AG10803 (cell line): ENCODE results near the gene CAPN9.

Experiments
- DNase-seq: peaks from one replicate; pipeline ENCODE4 v3.0.0; 2010; ENCODE audit warnings: low read depth
- H3K4me3 ChIP-seq: 2 replicates; pipeline ENCODE4 v1.5.1; 2011; ENCODE audit warnings: mild to moderate bottlenecking, low read length, control low read depth
- CTCF ChIP-seq: conservative IDR thresholded peaks from 2 replicates; pipeline ENCODE4 v1.5.1; 2011; ENCODE audit warnings: mild to moderate bottlenecking, low read length, control low read depth, inconsistent platforms

CAPN9 gene

GRCh38 chr1:230707732-230708630, 39.2 kb upstream of the CAPN9 start:
- no peak for TF ChIP-seq CTCF
- H3K4me3 ChIP-seq: no peak overlapping the region
- DNase-seq: no peak

- DNase-seq: peak; percentile 45
- H3K4me3 ChIP-seq: no peak overlapping the region
- TF ChIP-seq CTCF: no peak
These were observed 38.3 kb upstream of the CAPN9 start for GRCh38 chr1:230708631-230709580.

- no peak for TF ChIP-seq CTCF
- H3K4me3 ChIP-seq: no peak overlapping the region
- DNase-seq: no peak
These were observed 37.3 kb upstream of the CAPN9 start for GRCh38 chr1:230709619-230710542.

GRCh38 chr1:230710543-230710904, 36.7 kb upstream of the CAPN9 start:
- TF ChIP-seq CTCF: no peak
- no peak overlapping the region for H3K4me3 ChIP-seq
- DNase-seq: no peak

GRCh38 chr1:230711245-230711644, 35.9 kb upstream of the CAPN9 start:
- TF ChIP-seq CTCF: no peak
- peak; percentile 6 for DNase-seq
- H3K4me3 ChIP-seq: no peak overlapping the region

- no peak overlapping the region for H3K4me3 ChIP-seq
- TF ChIP-seq CTCF: no peak
- no peak for DNase-seq
These were observed 34.7 kb upstream of the CAPN9 start for GRCh38 chr1:230712470-230712942.
